Astrocyte (in vitro differentiated cells and primary cell): ENCODE results near the gene ADGRG7.

Experiments
- CTCF ChIP-seq: IDR thresholded peaks from 2 replicates; pipeline ENCODE4 v1.5.1; 2011; ENCODE audit warnings: low read depth, mild to moderate bottlenecking, inconsistent platforms, low read length, moderate library complexity; ENCODE audit not compliant: insufficient read depth
- EZH2 ChIP-seq: IDR thresholded peaks from 2 replicates; pipeline ENCODE4 v1.6.1; 2012; ENCODE audit warnings: mild to moderate bottlenecking, low read length, inconsistent platforms; ENCODE audit not compliant: insufficient read depth

GRCh38 chr3:100575704-100576103 lies 33.7 kb upstream of the ADGRG7 start:
- TF ChIP-seq CTCF (no peak), EZH2 (no peak)
